Measurements from ENCODE around the gene TVP23B.
"Not testable (repeated sequence)": the region's sequence is repeated elsewhere in the genome, so short reads cannot be mapped to it uniquely, and the experiment has no call there.

DNA sequence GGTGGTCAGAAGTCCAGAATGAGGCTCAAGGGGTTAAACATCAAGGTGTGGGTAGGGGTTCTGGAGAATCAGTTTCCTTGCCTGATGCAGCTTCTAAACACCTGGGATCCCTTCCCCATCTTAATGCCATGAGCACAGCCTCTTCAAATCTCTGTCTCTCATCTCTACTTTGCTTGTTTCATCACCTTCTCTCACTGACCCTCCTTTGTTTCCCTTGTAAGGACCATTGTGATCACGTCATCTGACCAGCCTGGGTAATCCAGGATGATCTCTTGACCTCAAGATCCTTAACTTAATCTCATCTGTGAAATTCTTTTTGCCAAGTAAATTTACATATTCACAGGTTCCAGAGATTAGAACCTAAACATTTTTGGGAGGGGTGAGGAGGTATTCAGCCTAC, 5.0 kb downstream of the TVP23B start:
- TF ChIP-seq, protein P1, sequence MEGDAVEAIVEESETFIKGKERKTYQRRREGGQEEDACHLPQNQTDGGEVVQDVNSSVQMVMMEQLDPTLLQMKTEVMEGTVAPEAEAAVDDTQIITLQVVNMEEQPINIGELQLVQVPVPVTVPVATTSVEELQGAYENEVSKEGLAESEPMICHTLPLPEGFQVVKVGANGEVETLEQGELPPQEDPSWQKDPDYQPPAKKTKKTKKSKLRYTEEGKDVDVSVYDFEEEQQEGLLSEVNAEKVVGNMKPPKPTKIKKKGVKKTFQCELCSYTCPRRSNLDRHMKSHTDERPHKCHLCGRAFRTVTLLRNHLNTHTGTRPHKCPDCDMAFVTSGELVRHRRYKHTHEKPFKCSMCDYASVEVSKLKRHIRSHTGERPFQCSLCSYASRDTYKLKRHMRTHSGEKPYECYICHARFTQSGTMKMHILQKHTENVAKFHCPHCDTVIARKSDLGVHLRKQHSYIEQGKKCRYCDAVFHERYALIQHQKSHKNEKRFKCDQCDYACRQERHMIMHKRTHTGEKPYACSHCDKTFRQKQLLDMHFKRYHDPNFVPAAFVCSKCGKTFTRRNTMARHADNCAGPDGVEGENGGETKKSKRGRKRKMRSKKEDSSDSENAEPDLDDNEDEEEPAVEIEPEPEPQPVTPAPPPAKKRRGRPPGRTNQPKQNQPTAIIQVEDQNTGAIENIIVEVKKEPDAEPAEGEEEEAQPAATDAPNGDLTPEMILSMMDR (IDR thresholded peaks at IDR 0.05; ENCODE audit: extremely low read depth in 1 of 2, insufficient read depth in 1 of 2, low read depth in 1 of 2, low read length in 2 of 2), result not testable (repeated sequence)
- TF ChIP-seq EZH2 (IDR thresholded peaks at IDR 0.05; ENCODE audit: borderline replicate concordance, low read depth, low read length, severe bottlenecking); GATA2 (IDR thresholded peaks at IDR 0.05; ENCODE audit: insufficient read depth, insufficient read length, low read depth, low read length); MYC (IDR thresholded peaks at IDR 0.05; ENCODE audit: low read depth, low read length); POLR2AphosphoS5 (IDR thresholded peaks at IDR 0.05; ENCODE audit: insufficient read depth, low read depth, low read length); POLR2A (IDR thresholded peaks at IDR 0.05; ENCODE audit: low read depth, low read length): not testable (repeated sequence)
- TF ChIP-seq, protein P2, sequence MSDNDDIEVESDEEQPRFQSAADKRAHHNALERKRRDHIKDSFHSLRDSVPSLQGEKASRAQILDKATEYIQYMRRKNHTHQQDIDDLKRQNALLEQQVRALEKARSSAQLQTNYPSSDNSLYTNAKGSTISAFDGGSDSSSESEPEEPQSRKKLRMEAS (IDR thresholded peaks at IDR 0.05; ENCODE audit: insufficient read depth, insufficient read length), result not testable (repeated sequence)

All from endothelial cell of umbilical vein (primary cell).